ENCODE data around the gene KRTAP3-2.

KRTAP3-2 gene

DNA sequence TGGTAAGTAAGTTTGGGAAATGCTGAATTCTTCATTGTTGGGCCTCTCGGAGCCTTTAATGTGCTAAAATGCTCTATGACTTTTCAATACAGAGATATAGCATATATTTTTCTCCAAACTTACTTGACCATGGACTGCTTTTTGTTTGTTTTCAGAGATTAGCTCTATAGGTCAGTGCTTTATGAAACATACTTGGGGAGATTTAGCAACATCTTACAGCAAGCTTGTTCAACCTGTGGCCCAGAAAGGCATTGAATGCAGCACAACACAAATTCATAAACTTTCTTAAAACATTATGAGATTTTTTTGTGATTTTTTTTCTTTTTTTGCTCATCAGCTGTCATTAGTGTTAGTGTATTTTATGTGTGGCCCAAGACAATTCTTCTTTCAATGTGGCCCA, 10.2 kb upstream of the KRTAP3-2 start:
- no peak for DNase-seq

DNA sequence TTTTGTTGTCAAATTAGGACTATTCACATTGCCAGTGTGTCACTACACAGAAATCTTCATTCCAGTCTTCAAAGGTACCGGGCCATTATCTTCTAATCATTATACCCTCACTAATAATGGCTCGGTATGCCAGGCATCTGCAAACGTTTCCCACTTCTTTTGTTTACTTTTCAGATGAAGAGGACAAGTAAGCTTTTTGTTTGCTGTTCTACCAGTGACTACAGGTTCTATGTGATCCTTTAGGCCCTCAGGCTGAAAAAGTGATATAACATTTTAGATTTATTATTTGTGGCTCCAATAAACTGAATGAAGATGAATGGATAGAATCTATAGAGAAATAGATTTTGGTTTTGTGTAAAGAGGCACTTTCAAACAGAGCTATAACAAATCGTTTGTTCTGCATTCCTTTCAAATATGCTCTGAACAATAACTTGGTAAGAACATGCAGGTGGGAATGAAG, 9.6 kb upstream of the KRTAP3-2 start:
- no peak for DNase-seq

DNA sequence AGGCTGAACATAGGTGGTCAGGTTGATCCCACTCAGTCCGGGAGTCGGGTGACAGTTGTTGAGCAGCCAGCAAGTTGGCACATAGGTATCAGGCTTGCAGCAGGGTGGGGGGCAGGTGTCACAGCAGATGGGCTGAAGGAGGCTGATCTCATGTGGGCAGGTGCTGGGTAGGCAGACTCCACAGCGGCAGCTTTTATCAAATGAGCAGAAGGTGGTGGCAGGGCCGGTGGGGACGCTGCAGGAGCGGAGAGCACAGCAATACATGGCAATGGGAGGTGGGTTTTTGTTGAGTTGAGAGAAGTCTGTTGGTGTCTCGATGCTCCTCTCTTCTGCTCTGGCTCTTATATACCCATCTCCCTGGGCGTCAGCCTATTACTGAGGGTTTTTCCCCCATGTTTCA, 9.1 kb upstream of the KRTAP3-2 start, which contains the start of gene KRTAP3-1:
Gene KRTAP3-1 (minus strand): TSS at position 318 of the 400 bp plus-strand sequence. CDS start 54 bp downstream, at position 264.
- no peak for DNase-seq

DNA sequence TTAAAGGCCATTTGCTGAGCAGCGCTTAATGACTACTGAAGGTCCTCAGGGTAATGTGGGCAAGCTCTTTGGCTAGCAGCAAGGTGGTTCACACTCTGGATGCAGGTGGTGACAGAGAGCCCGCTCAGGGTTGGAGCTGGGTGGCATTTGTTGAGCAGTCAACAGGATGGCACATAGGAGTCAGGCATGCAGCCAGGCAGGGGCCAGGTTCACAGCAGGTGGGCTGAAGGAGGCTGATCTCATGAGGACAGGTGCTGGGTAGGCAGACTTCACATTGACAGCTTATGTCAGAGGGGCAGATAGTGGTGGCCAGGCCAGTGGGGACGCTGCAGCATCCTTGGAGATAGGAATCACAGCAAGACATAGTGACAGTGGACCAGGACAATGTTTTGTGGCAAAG, 4.7 kb upstream of the KRTAP3-2 start:
- no peak for DNase-seq

DNA sequence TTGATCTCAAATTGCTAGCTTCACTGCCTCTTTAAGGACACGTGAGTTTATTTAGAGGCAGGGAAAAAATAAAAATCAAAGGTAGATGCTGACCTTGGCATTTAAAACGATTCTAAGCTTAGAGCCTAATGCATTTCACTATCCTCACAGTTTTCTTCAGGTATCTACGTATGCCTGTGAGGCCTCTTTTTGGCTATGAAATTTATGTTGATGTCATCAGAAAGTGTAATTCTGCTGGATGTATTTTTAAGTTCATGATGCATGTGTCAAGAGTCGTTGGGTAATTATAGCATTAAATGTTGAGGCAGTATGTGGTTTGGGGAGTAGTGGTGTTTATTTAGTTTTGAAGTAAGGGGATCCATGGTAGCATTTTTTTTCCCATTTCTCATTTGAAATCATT, 4.2 kb upstream of the KRTAP3-2 start:
- DNase-seq, result no peak

DNA sequence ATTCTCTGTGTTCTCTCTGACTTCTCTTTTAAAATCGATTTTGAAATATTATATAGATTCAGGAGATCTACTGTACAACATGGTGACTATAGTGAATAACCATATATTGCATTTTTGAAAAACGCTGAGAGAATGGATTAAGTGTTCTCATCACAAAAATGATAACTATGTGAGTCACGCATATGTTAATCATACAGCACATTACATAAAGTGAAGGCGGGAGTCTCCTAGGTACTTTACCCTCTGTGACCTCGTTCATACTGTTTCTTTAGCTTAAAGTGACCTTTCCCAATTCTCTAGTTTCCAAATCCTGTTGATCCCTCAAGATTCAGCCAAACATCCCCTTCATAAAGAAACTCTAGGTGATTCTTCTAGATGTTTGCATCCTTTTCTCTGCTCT, 3.1 kb upstream of the KRTAP3-2 start:
- DNase-seq, result no peak

DNA sequence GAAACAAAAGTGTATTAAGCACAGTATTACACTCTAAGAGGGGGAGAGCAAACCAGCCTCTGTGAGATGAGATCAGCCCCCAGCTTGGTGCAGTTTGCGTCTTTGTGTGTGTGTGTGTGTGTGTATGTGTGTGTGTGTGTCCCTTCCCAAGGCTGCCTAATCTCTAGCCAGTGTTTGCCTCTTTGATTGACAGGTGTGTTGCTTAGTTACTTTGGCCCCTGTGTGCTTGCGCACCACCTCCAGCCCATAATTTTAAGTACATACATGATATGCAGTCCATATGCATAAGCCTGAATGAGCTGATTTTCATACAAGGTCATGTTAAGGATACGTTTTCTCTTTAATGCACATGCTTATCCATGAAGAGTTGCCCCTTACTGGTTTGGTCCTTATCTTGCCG, 2.1 kb upstream of the KRTAP3-2 start:
- DNase-seq, result no peak

DNA sequence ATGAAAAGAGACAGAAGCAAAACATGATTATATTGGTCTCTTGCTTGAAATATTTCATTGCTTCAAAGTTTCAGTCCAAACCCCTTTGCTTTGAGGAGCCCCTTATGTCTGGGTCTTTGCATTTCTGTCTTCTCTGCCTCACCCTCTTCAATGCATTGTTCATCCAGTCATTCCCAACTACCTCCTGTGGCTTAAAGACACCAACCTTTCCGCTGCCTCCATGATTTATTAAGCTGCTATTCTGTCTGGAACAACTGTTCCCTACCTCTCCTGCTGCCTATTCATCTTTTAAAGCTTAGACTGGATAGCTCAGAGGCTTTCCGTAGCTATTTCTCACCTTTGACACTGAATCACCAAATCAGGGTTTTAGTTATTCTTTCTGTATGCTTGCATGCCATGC, 2.3 kb downstream of the KRTAP3-2 start:
- no peak for DNase-seq

DNA sequence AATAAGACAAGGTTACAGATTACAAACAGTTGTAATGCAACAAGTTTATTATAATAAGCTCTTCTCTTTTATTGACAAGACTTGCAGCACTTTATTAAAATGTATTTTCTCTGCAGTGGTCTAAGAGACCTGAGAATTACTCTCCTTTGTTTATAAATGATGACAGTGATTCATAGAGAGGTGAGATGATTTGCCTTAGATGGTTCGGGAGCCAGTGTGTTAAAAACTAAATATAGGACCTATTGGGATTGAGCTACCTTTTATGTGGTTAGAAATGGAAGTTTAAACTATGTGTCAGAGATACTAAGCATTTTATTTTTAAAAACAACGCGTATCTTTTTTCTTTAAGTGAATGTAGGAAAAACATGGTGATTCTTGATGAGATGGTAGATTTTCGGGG, 2.9 kb downstream of the KRTAP3-2 start:
- no peak for DNase-seq

DNA sequence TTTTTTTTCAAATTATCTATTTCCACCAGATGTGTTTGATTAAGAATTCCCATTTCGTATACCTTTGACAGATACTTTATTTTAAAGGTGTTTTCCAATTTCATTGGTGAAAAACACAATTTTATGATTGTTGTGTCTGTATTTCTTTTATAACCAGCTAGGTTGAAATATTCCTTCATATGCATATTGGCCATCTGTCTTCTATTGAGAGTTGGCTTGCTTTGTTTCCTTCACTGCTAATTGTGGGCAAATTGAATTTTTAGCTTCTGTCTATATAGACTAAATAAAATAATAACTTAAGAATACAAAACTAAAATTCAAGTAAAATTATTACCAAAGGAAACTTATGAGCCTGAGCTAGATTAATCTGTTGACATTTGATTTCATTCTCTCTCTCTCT, 4.6 kb downstream of the KRTAP3-2 start:
- no peak for DNase-seq

DNA sequence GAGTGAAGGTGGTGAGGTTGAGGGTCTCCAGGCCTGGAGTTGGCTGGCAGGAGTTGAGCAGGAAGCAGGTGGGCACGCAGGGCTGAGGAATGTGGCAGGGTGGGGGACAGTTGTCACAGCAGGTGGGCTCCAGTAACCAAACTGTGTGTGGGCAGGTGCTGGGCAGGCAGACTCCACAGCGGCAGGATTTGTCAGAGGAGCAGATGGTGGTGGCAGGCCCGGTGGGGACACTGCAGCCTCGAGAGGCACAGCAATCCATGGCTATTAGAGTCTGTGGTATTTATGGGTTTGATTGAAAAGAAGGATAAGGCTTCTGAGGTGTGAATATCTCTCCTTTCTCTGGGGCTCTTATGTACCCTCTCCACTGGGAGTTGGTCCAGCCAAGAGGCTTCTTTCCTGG, 5.9 kb downstream of the KRTAP3-2 start, which contains the start of gene KRTAP3-3:
Gene KRTAP3-3 (minus strand): TSS at position 326 of the 400 bp plus-strand sequence. CDS start 67 bp downstream, at position 259.
- DNase-seq, result no peak

DNA sequence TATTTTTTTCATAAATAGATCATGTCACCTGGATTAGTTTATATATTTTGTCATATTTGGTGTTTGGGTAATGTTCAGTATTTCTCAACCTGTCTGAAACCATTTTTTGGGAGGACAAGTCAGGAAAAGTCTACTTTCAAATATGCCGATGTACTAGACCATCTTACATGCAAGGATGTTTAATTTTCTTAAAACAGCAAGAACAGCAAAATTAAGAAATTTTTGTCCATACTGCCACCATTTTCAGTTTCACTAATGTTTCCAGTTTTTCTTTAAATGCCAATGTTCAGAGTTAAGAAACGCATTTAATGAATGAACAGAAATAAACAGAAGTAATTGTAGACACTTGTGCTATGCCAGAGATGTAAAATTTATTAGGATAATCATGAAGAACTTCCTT, 6.6 kb downstream of the KRTAP3-2 start:
- DNase-seq, result no peak

DNA sequence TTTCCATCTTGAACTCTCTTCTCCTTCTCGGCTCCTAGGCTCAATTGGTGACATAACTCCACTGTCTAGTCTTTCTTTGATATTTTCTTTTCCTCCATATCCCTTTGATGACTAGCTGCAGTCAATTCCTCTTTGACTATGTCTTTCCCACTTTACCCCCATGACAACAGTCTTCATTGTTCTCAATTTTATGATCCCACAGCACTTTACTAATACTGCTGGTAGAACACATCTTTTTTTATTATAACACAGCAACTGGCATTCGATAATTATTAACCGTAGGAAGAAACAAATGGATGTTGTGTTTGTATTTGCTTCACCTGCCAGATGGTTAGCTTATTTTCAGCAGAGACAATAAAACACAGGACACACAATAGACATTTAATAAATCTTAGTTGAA, 7.0 kb downstream of the KRTAP3-2 start:
- no peak for DNase-seq

DNA sequence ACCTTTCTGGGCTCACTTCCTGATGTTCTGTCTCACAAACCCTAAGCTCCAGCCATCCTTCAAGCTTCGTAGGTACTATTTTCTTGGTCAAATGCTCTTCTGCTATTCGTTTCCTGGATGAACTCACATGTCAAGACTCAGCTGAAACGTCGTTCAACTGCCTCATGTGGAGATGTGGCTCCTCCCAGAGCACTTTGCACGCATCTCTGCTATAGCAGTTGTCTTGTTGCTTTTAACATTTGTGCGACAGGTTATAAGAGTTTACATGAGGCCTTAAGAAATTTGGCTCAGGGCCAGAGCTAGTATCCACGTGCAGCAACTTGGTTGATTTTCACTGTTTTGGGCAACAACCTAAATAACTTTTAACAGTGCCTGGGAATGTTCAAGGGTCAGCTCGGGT, 12.8 kb downstream of the KRTAP3-2 start:
- no peak for DNase-seq

DNA sequence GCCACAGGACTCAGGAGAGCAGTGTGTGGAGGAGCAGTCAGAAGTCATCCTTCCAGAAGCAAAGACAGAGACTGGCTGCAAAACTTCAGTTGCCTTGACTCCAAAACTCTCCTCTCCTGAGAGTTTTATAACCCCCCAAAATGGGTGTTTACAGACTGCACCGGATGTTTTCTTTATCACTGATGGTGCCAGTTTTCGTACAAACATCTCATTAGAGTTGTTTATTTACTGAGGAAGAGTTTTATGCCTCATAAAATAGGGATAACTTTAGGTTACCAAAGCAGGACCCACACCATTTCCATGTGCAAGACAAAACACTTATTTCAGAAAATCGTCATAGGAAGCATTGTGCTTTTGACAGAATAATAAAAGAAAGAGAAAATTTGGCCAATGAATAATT, 15.5 kb downstream of the KRTAP3-2 start, which contains the start of gene KRT40:
Gene KRT40 (minus strand): TSS at position 101 of the 400 bp plus-strand sequence. CDS start 53 bp downstream, at position 48.
- DNase-seq, result no peak

DNA sequence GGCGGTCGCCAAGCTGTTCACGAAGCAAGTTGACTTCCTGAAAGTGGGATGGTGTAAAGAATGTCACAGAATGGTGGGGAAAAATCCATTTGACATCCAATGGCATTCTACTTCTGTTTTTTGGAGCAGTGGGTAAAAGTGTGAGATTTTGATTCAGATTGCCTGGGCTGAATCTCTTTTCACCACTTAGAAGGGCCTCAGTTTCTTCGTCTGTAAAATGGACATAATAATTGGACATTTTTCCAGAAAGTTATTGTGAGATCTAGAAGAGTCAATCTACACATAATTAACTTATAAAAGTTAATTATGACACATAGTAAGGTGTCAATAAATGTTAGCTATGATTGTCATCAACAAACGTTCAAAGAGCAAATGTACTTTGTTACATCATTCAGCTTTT, 18.6 kb downstream of the KRTAP3-2 start:
- DNase-seq, result no peak

DNA sequence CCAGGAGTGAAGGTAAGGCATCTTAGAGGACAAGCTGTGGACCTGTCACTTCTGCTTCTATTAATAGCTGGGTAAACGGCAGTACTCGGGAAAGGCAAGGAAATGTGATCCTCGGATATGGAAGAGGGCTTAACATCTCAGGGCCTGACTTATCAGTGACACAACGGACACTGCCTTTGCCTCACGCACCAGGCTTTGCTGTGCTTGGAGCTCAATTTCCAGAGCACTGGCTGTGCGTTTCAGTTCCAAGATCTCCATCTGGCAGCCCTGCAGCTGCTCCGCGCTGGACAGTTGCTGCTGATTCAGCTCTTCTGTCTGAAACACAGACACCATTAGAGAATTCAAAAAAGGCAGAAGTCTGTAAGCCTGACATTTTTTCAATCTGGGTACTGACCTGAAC, 19.1 kb downstream of the KRTAP3-2 start:
- DNase-seq, result no peak

DNA sequence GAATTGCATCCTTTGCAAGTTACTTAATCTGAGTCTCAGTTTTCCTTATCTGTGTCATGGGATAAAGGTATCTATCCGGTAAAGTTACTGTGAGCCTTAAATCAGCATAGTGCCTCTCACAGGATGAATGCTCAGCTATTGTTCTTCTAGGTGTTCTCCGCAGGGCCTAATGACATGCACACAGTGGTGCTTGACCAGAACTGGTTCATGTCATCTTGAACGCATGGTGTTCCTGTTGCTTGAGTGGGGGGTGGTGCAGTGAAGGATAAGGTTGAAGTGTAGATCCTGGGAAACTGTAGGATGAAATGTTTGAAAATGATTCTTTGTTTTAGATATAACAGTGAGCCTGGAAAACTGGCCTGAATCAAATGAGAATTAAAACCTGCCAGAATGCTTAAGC, 19.6 kb downstream of the KRTAP3-2 start:
- no peak for DNase-seq

DNA sequence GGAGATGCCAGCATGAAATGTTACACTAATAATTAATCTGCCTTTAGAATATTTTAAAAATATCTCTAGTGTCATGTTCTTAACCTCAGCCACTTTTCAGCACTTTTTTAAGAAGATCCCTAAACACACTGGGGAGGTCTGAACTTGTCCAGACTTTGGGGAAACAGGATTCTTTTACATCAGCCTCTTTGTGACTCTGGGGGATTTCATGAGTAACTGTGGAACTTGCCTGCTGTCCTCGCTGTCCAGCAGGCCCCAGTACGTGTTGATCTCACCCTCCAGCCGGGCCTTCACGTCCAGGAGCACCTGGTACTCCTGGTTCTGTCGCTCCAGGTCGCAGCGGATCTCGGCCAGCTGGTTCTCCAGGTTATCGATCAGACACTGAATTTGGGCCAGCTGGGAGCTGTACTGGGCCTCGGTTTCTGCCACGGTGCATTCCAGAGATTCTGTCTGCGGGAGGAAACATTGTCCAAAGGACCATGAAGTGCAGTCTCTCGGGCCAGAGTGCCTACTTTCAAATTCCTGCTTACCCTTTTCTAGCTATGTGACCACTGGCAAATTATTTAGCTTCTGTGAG, 21.0 kb downstream of the KRTAP3-2 start:
- DNase-seq, result no peak

DNA sequence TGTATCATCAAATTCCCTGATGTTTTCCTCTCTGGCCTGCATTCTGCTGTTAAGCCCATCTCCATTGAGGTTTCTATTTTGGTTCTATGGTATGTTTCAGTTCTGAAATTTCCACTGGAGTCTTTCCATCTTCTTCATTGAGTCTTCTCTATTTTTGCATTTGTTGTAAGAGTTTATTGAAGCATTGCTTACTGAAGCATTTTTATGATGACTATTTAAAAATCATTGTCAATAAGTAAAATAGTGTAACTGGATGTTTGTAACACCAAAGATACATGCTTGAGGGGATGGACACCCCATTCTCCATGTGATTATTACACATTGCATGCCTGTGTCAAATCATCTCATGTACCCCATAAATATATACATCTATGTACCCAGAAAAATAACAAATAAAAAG, 24.2 kb downstream of the KRTAP3-2 start:
- DNase-seq, result no peak

DNA sequence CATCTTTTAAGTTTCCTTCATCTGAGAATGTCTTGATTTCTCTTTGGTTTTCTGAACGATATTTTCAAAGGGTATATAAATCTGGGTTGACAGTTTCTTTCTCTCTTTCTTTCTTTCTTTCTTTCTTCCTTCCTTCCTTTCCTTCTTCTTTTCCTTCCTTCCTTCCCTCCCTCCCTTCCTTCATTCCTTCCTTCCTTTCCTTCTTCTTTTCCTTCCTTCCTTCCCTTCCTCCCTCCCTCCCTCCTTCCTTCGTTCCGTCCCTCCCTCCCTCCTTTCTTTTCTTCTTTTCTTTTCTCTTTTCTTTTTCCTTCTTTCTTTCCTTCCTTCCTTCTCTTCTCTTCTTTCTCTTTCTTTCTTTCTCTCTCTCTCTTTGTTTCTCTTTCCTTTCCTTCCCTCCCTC, 25.3 kb downstream of the KRTAP3-2 start:
- no peak for DNase-seq

DNA sequence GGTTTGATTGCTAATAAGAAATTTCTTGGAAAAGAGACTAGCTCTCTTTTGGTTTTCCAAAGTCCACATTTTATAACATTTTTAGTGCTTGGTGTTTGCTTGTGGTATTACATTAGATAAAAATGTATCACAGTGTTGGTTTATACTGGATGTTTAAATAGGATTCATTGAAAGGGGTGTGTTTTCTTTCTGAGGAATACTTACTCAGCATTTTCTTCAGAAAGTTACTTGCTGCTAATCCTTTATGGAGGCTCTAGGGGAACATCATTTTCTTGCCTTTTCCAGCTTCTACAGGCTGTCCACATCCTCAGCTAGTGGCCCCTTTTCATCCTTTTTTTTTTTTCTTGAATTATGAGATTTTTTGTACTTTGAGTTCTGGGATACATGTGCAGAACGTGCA, 32.1 kb downstream of the KRTAP3-2 start:
- DNase-seq, result no peak

DNA sequence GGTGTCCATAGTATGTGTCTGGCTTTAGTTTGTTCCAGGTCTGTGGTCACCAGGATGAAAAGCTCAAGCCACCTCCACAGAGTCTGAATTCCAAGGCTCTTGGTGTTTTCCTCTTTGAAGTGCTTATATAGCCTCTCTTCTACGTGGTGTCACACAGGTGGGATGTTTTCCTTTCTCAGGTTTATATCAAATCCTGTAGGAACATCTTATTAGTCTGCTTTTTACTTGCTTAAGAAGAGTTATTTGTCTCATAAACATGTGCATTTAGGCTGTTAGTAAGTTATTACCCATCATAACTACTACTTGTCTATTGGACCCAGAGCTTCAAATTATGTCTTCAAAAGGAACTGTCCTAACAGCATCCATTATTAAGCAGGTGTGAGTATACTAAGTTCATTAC, 32.9 kb downstream of the KRTAP3-2 start, which contains the start of gene KRT39:
Gene KRT39 (minus strand): TSS at position 101 of the 400 bp plus-strand sequence. CDS start 92 bp downstream, at position 9.
- DNase-seq, result no peak

DNA sequence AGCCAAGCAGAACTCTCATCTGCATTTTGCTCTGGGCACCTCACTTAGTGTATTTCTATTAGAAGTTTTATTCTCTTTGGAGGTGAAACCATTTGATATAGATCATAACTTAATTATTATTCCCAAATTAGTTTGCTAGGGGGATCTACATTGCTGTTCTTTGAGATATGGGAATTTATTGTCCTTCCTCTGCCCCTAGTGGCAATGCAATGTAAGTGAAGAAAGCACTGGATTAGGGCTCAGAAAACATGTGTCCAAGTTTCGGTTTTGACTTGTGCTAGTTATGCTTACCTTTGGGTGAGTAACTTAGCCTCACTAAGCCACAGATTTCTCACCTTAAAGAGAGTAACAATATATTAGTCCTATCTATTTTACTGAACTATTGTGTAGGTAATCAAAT, 35.9 kb downstream of the KRTAP3-2 start:
- no peak for DNase-seq

DNA sequence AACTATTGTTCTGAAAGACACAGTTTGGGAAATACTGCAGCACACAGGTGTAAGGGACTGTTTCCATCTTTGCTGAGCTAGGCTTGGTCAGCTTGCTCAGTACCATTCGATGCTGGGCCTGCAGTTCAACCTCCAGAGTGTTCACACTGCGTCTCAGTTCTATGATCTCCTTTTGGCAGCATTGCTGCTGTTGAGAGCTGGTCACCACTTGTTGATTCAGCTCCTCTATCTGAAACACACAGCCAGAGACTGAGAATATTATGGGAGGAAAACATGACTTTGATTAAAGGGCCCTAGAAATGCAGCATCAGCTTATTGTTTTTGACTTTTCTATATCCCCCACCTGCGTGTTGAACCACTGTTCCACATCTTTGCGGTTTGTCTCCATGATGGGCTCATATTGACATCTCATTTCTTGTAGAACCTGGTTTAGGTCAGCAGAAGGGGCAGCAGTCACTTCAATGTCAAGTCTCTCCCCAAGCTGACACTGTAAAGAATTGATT, 37.6 kb downstream of the KRTAP3-2 start:
- DNase-seq, result no peak

Measured in activated CD4-positive, CD25-positive, alpha-beta regulatory T cell treated with anti-CD3 and anti-CD28 coated beads, Interleukin-2, amount 50 U/mL, for 72 hours (primary cell).